22Rv1 (cell line): ENCODE measurements around the gene SELENON.

Experiments
- H3K27ac ChIP-seq: fragments of 450-650 bp; 2 replicates; pipeline ENCODE4 v1.5.1; 2017
- ZFX ChIP-seq: fragments of 450-650 bp; IDR thresholded peaks from 2 replicates; pipeline ENCODE4 v1.6.1; 2017; ENCODE audit warnings: antibody characterized with exemption, borderline replicate concordance
- TF ChIP-seq, protein P1 (sequence below): fragments of 450-650 bp; IDR thresholded peaks from 2 replicates; pipeline ENCODE4 v1.5.1; 2017; ENCODE audit warnings: mild to moderate bottlenecking

Gene SELENON

GRCh38 chr1:25779388-25779787 lies 20.6 kb upstream of the SELENON start:
- TF ChIP-seq ZFX = no peak
- TF ChIP-seq, protein P1, sequence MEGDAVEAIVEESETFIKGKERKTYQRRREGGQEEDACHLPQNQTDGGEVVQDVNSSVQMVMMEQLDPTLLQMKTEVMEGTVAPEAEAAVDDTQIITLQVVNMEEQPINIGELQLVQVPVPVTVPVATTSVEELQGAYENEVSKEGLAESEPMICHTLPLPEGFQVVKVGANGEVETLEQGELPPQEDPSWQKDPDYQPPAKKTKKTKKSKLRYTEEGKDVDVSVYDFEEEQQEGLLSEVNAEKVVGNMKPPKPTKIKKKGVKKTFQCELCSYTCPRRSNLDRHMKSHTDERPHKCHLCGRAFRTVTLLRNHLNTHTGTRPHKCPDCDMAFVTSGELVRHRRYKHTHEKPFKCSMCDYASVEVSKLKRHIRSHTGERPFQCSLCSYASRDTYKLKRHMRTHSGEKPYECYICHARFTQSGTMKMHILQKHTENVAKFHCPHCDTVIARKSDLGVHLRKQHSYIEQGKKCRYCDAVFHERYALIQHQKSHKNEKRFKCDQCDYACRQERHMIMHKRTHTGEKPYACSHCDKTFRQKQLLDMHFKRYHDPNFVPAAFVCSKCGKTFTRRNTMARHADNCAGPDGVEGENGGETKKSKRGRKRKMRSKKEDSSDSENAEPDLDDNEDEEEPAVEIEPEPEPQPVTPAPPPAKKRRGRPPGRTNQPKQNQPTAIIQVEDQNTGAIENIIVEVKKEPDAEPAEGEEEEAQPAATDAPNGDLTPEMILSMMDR = no peak
- H3K27ac ChIP-seq = peak overlapping the region; percentile 28

- no peak for TF ChIP-seq ZFX
- TF ChIP-seq, protein P1 = no peak
- peak overlapping the region; percentile 28 for H3K27ac ChIP-seq
Observed at GRCh38 chr1:25779894-25780293, 20.1 kb upstream of the SELENON start.

DNA sequence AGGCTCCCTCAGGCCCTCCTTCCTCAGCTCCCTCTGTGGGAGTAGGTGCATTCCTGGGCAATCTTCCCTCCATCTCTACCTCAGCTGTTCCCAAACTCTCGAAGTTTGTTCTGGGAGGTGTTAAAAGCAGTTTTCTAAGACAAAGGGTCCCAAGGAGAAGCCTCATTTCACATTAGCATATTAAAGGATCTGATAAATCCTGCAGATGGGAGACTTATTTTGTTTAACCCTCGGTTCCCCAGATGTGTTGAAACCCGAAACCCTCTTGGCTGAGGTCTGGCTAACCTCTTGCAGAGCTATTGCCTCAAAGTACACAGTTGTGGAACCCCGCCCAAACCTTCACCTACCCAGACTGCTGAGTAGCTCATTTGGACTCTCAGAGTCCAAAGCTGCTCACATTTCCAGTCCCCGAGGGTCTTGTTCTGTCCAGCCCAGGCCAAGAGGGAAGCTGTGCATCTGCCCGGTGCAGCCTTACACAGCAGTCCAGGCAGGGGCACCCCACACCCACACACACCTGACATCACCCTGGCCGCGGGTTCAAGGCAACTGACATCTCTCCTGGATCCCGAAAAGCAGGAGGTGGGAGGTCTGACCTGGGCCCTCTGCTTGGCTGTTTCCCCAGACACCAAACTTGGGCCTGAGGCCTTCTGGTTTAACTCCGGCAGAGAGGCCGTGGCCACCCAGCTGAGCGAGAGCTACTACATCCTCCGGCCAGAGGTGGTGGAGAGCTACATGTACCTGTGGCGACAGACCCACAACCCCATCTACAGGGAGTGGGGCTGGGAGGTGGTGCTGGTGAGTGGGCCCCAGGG lies 19.5 kb upstream of the SELENON start:
- TF ChIP-seq ZFX = no peak
- TF ChIP-seq, protein P1 = no peak
- no peak overlapping the region for H3K27ac ChIP-seq

DNA sequence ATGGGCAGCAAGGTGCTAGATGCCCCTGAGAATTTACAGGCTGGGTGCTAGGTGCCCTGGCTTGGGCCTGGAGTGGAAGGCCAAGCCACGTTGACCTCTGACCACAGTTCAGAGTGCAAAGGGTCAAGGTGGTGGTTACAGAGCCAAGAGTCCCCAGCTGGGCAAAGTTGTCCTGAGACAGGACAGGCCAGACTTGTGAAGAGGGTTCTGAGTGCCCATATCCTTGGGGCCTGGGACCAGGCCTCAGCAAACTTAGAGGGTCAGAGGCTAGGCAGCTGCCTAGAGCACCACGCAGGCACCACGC lies 18.9 kb upstream of the SELENON start:
- TF ChIP-seq, protein P1 = no peak
- TF ChIP-seq ZFX = no peak
- H3K27ac ChIP-seq = no peak overlapping the region

DNA sequence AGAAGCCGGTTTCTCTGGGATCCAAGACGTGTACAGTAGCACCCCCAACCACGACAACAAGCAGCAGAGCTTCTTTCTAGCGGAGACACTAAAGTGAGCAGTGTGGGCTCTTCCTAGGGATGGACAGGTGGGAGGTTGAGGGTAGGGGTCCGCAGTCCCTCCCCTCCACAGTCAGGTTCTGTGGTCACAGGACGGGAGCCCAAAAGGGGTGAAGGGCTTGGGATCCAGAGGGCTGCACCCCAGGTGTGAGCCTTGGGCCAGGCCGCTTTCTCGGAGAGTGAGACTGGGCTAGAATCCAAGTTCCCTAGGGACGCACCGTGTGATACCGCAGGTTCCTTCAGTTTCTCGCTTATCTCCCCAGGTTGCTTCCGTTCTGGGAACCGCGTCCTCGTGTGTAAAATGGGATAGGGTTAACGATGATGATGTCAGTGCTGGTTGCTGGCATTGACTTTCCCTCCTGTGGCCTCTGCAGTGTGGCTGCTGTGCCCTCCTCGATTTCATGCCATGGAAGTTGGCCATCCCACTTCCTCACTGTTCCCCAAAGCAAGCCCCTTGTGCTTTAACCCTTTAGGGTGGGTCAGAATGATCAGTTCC lies 17.3 kb upstream of the SELENON start:
- H3K27ac ChIP-seq = no peak overlapping the region
- no peak for TF ChIP-seq ZFX
- TF ChIP-seq, protein P1 = no peak

DNA sequence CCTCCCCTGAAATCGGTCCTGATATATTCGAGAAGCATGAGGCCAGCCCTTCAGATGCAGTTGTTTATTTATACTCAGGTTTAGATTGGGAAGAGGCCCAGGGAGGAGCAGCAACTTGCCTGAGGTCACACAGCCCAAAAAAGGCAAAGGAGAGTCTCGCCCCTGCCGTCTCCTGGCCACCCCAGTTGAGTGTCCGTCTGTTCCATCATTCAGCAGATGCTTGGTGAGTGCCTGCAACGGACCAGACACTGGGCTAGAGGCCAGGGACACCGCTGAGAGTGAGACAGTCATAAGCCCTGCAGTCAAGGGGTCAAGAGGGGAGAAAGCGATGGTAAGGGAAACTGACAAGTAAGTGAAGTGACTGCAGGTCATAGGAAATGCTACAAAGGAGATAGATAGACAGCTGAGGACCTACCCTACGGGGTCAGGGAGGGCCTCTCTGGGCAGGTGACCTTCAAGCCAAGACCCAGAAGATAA lies 15.4 kb upstream of the SELENON start:
- no peak for TF ChIP-seq ZFX

GRCh38 chr1:25785333-25786067 lies 14.5 kb upstream of the SELENON start:
- TF ChIP-seq, protein P1 = no peak
- TF ChIP-seq ZFX = no peak
- no peak overlapping the region for H3K27ac ChIP-seq

More for the DNA sequence above, 15.4 kb upstream of the SELENON start:
- H3K27ac ChIP-seq = no peak overlapping the region
